H1 (cell line): ENCODE results near the gene FBXW2. TPM values are rescaled to one million over a fixed set of nuclear protein-coding genes. Genes with fewer than 3 reads are reported as not detected.

Experiments
- CTCF ChIA-PET: fragments of 300-600 bp; sonication (Branson Sonifier 250); formaldehyde crosslinking; loops from one replicate; lab custom pipeline; 2021; ENCODE audit not compliant: partially characterized antibody; lab: Charles Lee
- POLR2A ChIA-PET: fragments of 300-600 bp; sonication (Branson Sonifier 250); formaldehyde crosslinking; loops from one replicate; lab custom pipeline; 2021; ENCODE audit warnings: inconsistent platforms; ENCODE audit not compliant: partially characterized antibody; lab: Charles Lee
- DNase-seq, 2 experiments: peaks; one replicate each; pipeline versions ENCODE4 v3.0.0 to v3.0.0-alpha.2; 2010 to 2022; ENCODE audit warnings: low spot score in 2 of 2, low read depth in 1 of 2, mixed read lengths in 1 of 2
- FAIRE-seq: peaks from 2 replicates; lab custom pipeline; 2011; peaks lifted over from hg19 to GRCh38; lab: Jason Lieb, UNC
- H2AFZ ChIP-seq: 2 replicates; pipeline ENCODE4 v1.8.1; 2012; ENCODE audit warnings: low read length, inconsistent platforms
- H2AK5ac ChIP-seq: 2 replicates; pipeline ENCODE4 v1.6.1; 2013; ENCODE audit warnings: low read depth, low read length
- H2BK120ac ChIP-seq: replicated peaks from 2 replicates; pipeline ENCODE3; 2013; ENCODE audit warnings: low read depth, low read length, inconsistent platforms
- H2BK12ac ChIP-seq: 2 replicates; pipeline ENCODE4 v1.6.1; 2013; ENCODE audit warnings: low read depth, low read length
- H2BK15ac ChIP-seq: 2 replicates; pipeline ENCODE4 v1.6.1; 2013; ENCODE audit warnings: low read length
- H2BK20ac ChIP-seq: 2 replicates; pipeline ENCODE4 v1.6.1; 2013; ENCODE audit warnings: low read length
- H2BK5ac ChIP-seq: 2 replicates; pipeline ENCODE4 v1.6.1; 2013; ENCODE audit warnings: low read depth, low read length
- H3K14ac ChIP-seq: 2 replicates; pipeline ENCODE4 v1.6.1; 2013; ENCODE audit warnings: inconsistent platforms; ENCODE audit not compliant: insufficient read length
- H3K18ac ChIP-seq: 2 replicates; pipeline ENCODE4 v1.6.1; 2013; ENCODE audit warnings: low read length; ENCODE audit errors: extremely low read depth
- H3K23ac ChIP-seq: 2 replicates; pipeline ENCODE4 v1.6.1; 2013; ENCODE audit warnings: inconsistent platforms; ENCODE audit not compliant: insufficient read length
- H3K23me2 ChIP-seq: 2 replicates; pipeline ENCODE4 v1.6.1; 2013; ENCODE audit warnings: low read depth, low read length
- H3K27ac ChIP-seq: 2 replicates; pipeline ENCODE4 v1.6.1; 2011; ENCODE audit warnings: low read depth, low read length, inconsistent platforms
- H3K27me3 ChIP-seq, 4 experiments: replicated peaks in 1 of 4; 1 replicate in 1 of 4; 2 replicates in 3 of 4; pipeline versions ENCODE4 v1.6.1 to v1.8.1; 2011 to 2013; ENCODE audit warnings: low read length in 3 of 4, mild to moderate bottlenecking in 3 of 4, inconsistent platforms in 2 of 4, mixed read lengths in 2 of 4, moderate library complexity in 1 of 4; ENCODE audit not compliant: control insufficient read depth in 3 of 4, insufficient read depth in 3 of 4; ENCODE audit errors: extremely low read depth in 1 of 4
- H3K36me3 ChIP-seq, 4 experiments: 2 replicates each; pipeline versions ENCODE4 v1.6.1 to v1.8.1; 2011 to 2013; ENCODE audit warnings: mild to moderate bottlenecking in 4 of 4, low read length in 3 of 4, moderate library complexity in 2 of 4, control low read depth in 1 of 4, inconsistent platforms in 1 of 4; ENCODE audit not compliant: insufficient read depth in 4 of 4, control insufficient read depth in 2 of 4
- H3K4ac ChIP-seq: replicated peaks from 2 replicates; pipeline ENCODE3; 2013; ENCODE audit warnings: low read length, low read depth, mixed read lengths, inconsistent platforms; ENCODE audit not compliant: insufficient read length
- H3K4me1 ChIP-seq, 4 experiments: replicated peaks in 1 of 4; 1 replicate in 1 of 4; 2 replicates in 3 of 4; pipeline versions ENCODE4 v1.6.1 to v1.8.1; 2011 to 2013; ENCODE audit warnings: low read length in 3 of 4, inconsistent platforms in 2 of 4, mixed read lengths in 1 of 4; ENCODE audit not compliant: insufficient read depth in 4 of 4, control insufficient read depth in 3 of 4
- H3K4me2 ChIP-seq, 2 experiments: 2 replicates each; pipeline versions ENCODE4 v1.6.1 to v1.8.1; 2011 to 2013; ENCODE audit warnings: low read depth in 2 of 2, low read length in 2 of 2, control low read depth in 1 of 2, inconsistent platforms in 1 of 2, mild to moderate bottlenecking in 1 of 2; ENCODE audit not compliant: insufficient read depth in 1 of 2
- H3K4me3 ChIP-seq, 4 experiments: fragments of 200-600, 300-600 bp in 1 of 4; sonication (generic), shearing (Covaris generic), sonication (Bioruptor Twin) in 1 of 4; 2 replicates each; pipeline versions ENCODE4 v1.5.1 to v1.8.1; 2011 to 2016; ENCODE audit warnings: low read length in 4 of 4, low read depth in 3 of 4, control low read depth in 2 of 4, inconsistent platforms in 2 of 4, mild to moderate bottlenecking in 2 of 4, mixed read lengths in 1 of 4, moderate library complexity in 1 of 4; ENCODE audit not compliant: insufficient read depth in 2 of 4; ENCODE audit errors: extremely low read depth in 1 of 4
- H3K56ac ChIP-seq: replicated peaks from 2 replicates; pipeline ENCODE3; 2013; ENCODE audit warnings: low read depth, mild to moderate bottlenecking, mixed read lengths, low read length, inconsistent platforms; ENCODE audit not compliant: insufficient read length
- H3K79me1 ChIP-seq: 2 replicates; pipeline ENCODE4 v1.6.1; 2013; ENCODE audit warnings: low read depth, low read length, control low read depth
- H3K79me2 ChIP-seq, 2 experiments: 2 replicates each; pipeline versions ENCODE4 v1.6.1 to v1.8.1; 2012 to 2013; ENCODE audit warnings: low read length in 2 of 2, mild to moderate bottlenecking in 2 of 2, inconsistent platforms in 1 of 2; ENCODE audit not compliant: insufficient read depth in 2 of 2, control insufficient read depth in 1 of 2
- H3K9ac ChIP-seq, 4 experiments: replicated peaks in 1 of 4; 1 replicate in 1 of 4; 2 replicates in 3 of 4; pipeline versions ENCODE4 v1.6.1 to v1.8.1; 2011 to 2013; ENCODE audit warnings: low read depth in 3 of 4, low read length in 3 of 4, control low read depth in 2 of 4, mild to moderate bottlenecking in 2 of 4, moderate library complexity in 2 of 4, inconsistent platforms in 1 of 4; ENCODE audit errors: extremely low read depth in 1 of 4
- H3K9me3 ChIP-seq, 2 experiments: 2 replicates each; pipeline versions ENCODE4 v1.6.1 to v1.8.1; 2012 to 2013; ENCODE audit warnings: mild to moderate bottlenecking in 2 of 2, moderate library complexity in 2 of 2, control low read depth in 1 of 2, inconsistent platforms in 1 of 2, low read depth in 1 of 2, low read length in 1 of 2, mixed read lengths in 1 of 2; ENCODE audit not compliant: insufficient read depth in 2 of 2
- H4K20me1 ChIP-seq, 2 experiments: replicated peaks in 1 of 2; 2 replicates each; pipeline versions ENCODE3 to v1.8.1; 2011 to 2013; ENCODE audit warnings: inconsistent platforms in 2 of 2, low read length in 2 of 2, mild to moderate bottlenecking in 1 of 2; ENCODE audit not compliant: insufficient read depth in 2 of 2, control insufficient read depth in 1 of 2
- H4K5ac ChIP-seq: 2 replicates; pipeline ENCODE4 v1.6.1; 2013; ENCODE audit warnings: low read length, low read depth, mixed read lengths, inconsistent platforms; ENCODE audit not compliant: insufficient read length
- H4K8ac ChIP-seq: 2 replicates; pipeline ENCODE4 v1.8.0; 2013; ENCODE audit warnings: mild to moderate bottlenecking, moderate library complexity, low read length, inconsistent platforms; ENCODE audit not compliant: insufficient read depth; ENCODE audit errors: extremely low read depth
- H4K91ac ChIP-seq: replicated peaks from 2 replicates; pipeline ENCODE3; 2013; ENCODE audit warnings: low read length, mixed read lengths, inconsistent platforms; ENCODE audit not compliant: insufficient read length
- WGBS, 2 experiments: shearing (Covaris generic) in 1 of 2; methylation state at CpG; one replicate each; pipeline versions ENCODE4 v1.1.6 to v1.1.7; 2013 to 2015; ENCODE audit warnings: low lambda C conversion rate in 2 of 2, mixed read lengths in 2 of 2, inconsistent platforms in 1 of 2, low coverage in 1 of 2, missing lambda C conversion rate in 1 of 2; ENCODE audit not compliant: insufficient replicate concordance in 2 of 2, insufficient coverage in 1 of 2, insufficient read length in 1 of 2; ENCODE audit errors: extremely low coverage in 1 of 2, missing lambda C conversion rate in 1 of 2; 5-methylcytosine and 5-hydroxymethylcytosine counted together
- polyA plus RNA-seq, 7 experiments: library from polyadenylated mRNA; depleted of rRNA in 3 of 7; stranded (reverse) in 5 of 7; unstranded in 2 of 7; fragments of >200 nt in 5 of 7; fragments of 200-250 nt in 2 of 7; gene quantifications; 1 replicate in 5 of 7; 2 replicates in 1 of 7; 4 replicates in 1 of 7; pipeline versions ENCODE4 v1.2.1 to v1.2.3, GENCODE V29; 2011 to 2013; ENCODE audit warnings: missing spikeins in 2 of 7, mixed read lengths in 2 of 7
- total RNA-seq: library from RNA; stranded (reverse); fragmentation: NEBNext Ultra II Directional; extraction: Animal tissue kit (Norgen Biotek cat#: 25700); gene quantifications from 2 replicates; pipeline ENCODE4 v1.2.1, GENCODE V29; 2021

FBXW2 gene
- total and polyA plus RNA-seq, 2 of the 8 experiments (the other 6 are each of a cell fraction or from before 2014, with no cell fraction given), result 19.2 to 65.3 TPM

- DNase-seq (no peak), FAIRE-seq (no peak)
- no peak overlapping the region for H3K14ac ChIP-seq
These were observed 56.3 kb downstream of the FBXW2 start for GRCh38 chr9:120736881-120737280.

More at GRCh38 chr9:120736881-120737280, 56.3 kb downstream of the FBXW2 start:
- Histone ChIP-seq H4K8ac (no peak overlapping the region), H2BK12ac (no peak overlapping the region), H4K20me1 (no peaks in the 10 kb centered on the region), H2BK5ac (no peak overlapping the region), H3K4me3 (no peak overlapping the region), H2AK5ac (no peak overlapping the region), H3K9me3 (no peaks in the 10 kb centered on the region), H3K27me3 (no peaks in the 10 kb centered on the region), H3K79me2 (no peaks in the 10 kb centered on the region), H2BK120ac (no peak overlapping the region), H3K23me2 (no peaks in the 10 kb centered on the region), H2BK15ac (no peak overlapping the region), H4K91ac (no peak overlapping the region), H3K4me2 (no peak overlapping the region), H3K27ac (no peak overlapping the region), H3K36me3 (no peaks in the 10 kb centered on the region), H3K18ac (no peak overlapping the region), H4K5ac (no peak overlapping the region), H3K4ac (no peak overlapping the region), H3K56ac (no peak overlapping the region), H3K9ac (no peak overlapping the region), H3K4me1 (no peaks in the 10 kb centered on the region; a peak in 2 of 7 replicates), H2AFZ (no peak overlapping the region), H3K23ac (no peak overlapping the region), H3K79me1 (no peaks in the 10 kb centered on the region), H2BK20ac (no peak overlapping the region)
- ChIA-PET POLR2A (no interaction called here), CTCF (interaction anchor here (0.7 to 1.5 kb wide), 4 partner anchors 12 to 245 kb away, joined by 3 to 6 read pairs (median 4); no protein-coding TSS in a partner anchor)
- 85% methylated on average over 2 of the region's 2 CpGs; no CpG with 5 or more reads in 1 of the 2 experiments for WGBS, 2 experiments
